A549 treated with AZD9567 at 1 μM for 4 hours (cell line): ENCODE data around the gene AJM1. TPM values are rescaled to one million over a fixed set of nuclear protein-coding genes. Genes with fewer than 3 reads are reported as not detected.

ENCODE experiments used
- total RNA-seq: library from RNA; stranded (reverse); fragments of 200-300 nt; extraction: Qiagen RNA extraction; gene quantifications from 5 replicates; pipeline ENCODE4 v1.2.3, GENCODE V29; 2022; ENCODE audit not compliant: insufficient read depth

The AJM1 gene
- 1.9 to 5.0 TPM (median 4.5 TPM) in 5 replicates for total RNA-seq

DNA sequence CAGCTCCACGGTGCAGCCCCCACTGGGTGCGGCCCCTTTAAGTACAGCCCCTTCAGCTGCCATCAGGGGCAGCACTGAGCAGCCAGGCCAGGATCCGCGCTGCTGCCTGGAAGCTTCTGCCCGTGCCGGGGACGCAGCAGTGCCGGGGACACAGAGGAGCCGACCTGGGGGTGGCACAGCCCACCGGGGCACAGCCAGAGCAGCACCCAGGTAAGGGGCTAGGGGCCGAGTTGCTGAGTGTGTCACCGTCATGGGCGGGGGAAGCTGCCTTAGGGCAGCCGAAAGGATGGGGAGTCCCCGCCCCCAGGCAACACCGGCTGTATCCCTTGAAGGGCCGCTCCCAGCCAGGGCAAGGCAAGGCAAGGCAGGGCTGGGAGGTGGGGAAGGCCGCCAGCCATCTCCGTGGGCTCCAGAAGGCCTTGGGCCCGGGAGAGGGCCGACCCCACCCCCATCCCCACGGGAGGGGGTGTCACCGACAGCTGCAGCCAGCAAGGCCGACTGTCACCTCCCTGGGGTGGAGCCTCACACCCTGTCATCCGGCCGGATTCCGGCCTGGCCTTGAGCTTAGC, at the start of gene AJM1:
Gene AJM1 (plus strand): TSS at position 99 of the 569 bp plus-strand sequence. CDS start 1,937 bp downstream, outside the sequence.

GRCh38 chr9:136796238-136796774, 46.0 kb upstream of the AJM1 start, which contains the start of gene CCDC183:
CCDC183 (plus strand) TSS chr9:136796338; CDS start chr9:136796398, 60 bp downstream.

DNA sequence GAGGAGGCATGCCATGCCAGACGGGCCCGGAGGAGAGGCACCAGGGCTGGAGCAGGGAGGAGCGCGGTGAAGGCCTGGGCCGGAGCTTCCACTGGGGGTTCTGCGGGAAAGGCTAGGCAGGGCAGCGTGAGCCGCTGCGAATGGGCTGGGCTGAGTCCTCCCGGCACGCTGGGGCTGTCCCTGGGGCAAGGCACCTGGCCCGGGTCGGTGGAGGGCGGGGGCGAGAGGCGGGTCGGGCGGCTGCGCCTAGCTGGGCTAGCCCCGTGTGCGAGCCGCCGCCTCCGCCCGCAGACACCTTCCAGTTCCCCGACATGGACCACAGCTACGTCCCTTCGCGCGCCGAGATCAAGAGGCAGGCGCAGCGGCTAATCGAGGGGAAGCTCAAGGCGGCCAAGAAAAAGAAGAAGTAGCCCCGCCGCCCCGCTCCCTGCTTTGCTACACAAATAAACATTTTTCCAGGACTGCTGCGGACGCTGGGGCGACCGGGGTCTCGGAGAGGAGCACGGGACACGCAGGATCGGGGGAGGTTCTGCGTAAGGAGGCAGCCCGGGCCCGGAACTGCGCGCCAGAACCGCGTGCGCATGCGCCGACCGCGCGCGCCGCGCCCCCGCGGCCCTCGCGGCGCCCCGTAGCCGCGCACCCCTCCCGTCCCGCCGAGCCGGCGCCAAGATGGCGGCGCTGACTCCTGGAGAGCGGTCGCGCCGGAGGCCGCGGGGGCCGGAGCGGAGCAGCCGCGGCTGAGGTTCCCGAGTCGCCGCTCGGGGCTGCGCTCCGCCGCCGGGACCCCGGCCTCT, 34.8 kb upstream of the AJM1 start, which contains the start of gene RABL6:
Gene RABL6 (plus strand): TSS at position 668 of the 794 bp plus-strand sequence. CDS start 249 bp downstream, outside the sequence.

DNA sequence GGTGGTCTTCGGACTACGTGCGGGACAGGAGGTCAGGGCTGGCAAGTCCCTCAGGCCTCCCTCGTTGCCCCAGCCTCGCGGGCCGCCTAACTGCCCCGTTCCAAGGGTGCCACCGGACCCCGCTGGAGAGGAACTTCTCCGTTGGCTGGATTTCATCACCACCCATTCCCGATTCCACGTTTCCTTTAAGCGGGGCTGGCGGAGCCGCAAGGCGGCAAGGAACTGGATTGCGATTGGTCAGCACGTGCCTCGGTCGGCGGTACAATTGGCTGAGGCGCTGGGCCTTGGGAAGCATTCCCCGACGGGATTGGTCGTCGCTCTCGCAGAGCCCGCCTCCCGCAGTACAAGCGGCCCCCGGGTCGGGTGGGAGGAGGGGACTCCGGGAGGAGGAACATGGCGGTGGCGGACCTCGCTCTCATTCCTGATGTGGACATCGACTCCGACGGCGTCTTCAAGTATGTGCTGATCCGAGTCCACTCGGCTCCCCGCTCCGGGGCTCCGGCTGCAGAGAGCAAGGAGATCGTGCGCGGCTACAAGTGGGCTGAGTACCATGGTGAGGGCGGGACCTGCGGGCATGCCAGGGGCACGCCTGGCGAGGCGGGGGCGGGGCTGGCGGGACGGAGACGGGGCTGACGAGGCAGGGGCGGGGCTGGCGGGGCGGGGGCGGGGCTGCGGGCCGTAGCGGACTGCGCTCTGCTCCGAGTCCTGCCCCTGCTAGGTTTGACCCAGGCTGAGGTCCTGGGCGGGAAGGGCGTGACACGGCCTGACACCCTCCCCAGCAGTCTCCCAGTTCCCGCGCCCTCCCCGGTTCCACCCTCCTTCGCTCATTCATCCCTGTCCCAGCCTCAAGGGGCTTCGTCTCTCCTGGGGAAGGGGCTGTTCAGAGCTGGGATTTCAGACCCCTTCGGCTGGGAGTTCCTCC, 7.0 kb downstream of the AJM1 start, which contains the start of gene PHPT1:
Gene PHPT1 (plus strand): TSS at position 372 of the 922 bp plus-strand sequence. CDS start 22 bp downstream, at position 394.

GRCh38 chr9:136851941-136852663, 9.8 kb downstream of the AJM1 start, which contains the start of gene MAMDC4:
MAMDC4 (plus strand) TSS chr9:136852346; CDS start chr9:136852417, 71 bp downstream.

GRCh38 chr9:136885950-136886578, 43.8 kb downstream of the AJM1 start, which contains the start of gene TRAF2:
TRAF2 (plus strand) TSS chr9:136886516; CDS start chr9:136898741, 12,225 bp downstream.

Other genes starting within 250 kb of the AJM1 start
- gene EGFL7, start 179.6 kb upstream of the AJM1 start, total RNA-seq: 37.1 to 59.8 TPM (median 58.8 TPM) in 5 replicates
- 64.9 to 105 TPM (median 101 TPM) in 5 replicates for gene AGPAT2, start 155.0 kb upstream of the AJM1 start, total RNA-seq
- 3.7 to 8.1 TPM (median 7.0 TPM) in 5 replicates for gene DIPK1B, start 129.9 kb upstream of the AJM1 start, total RNA-seq
- not detected in 5 replicates for gene LCN10, start 99.5 kb upstream of the AJM1 start, total RNA-seq
- not detected in 5 replicates for gene LCN6, start 94.0 kb upstream of the AJM1 start, total RNA-seq
- gene LCN8, start 84.2 kb upstream of the AJM1 start, total RNA-seq: not detected in 5 replicates
- 0.05 to 0.08 TPM (median 0.05 TPM) in 3 of 5 replicates, not detected in the others for gene LCN15, start 78.0 kb upstream of the AJM1 start, total RNA-seq
- gene TMEM141, start 51.1 kb upstream of the AJM1 start, total RNA-seq: 58.2 to 81.2 TPM (median 76.7 TPM) in 5 replicates
- gene CCDC183, start 46.1 kb upstream of the AJM1 start, total RNA-seq: 0.39 to 0.89 TPM (median 0.44 TPM) in 4 of 5 replicates, not detected in the other
- gene RABL6, start 34.5 kb upstream of the AJM1 start, total RNA-seq: 56.0 to 85.9 TPM (median 80.1 TPM) in 5 replicates
- 301 to 333 TPM (median 305 TPM) in 5 replicates for gene PHPT1, start 6.9 kb downstream of the AJM1 start, total RNA-seq
- gene MAMDC4, start 9.9 kb downstream of the AJM1 start, total RNA-seq: 3.8 to 5.7 TPM (median 4.6 TPM) in 5 replicates
- 355 to 516 TPM (median 465 TPM) in 5 replicates for gene EDF1, start 23.8 kb downstream of the AJM1 start, total RNA-seq
- gene TRAF2, start 44.0 kb downstream of the AJM1 start, total RNA-seq: 28.1 to 60.7 TPM (median 48.5 TPM) in 5 replicates
- gene FBXW5, start 102.3 kb downstream of the AJM1 start, total RNA-seq: 62.3 to 108 TPM (median 104 TPM) in 5 replicates
- 1.0 to 1.7 TPM (median 1.3 TPM) in 4 of 5 replicates, not detected in the other for gene C8G, start 102.8 kb downstream of the AJM1 start, total RNA-seq
- 1.3 to 2.0 TPM (median 1.6 TPM) in 4 of 5 replicates, not detected in the other for gene LCN12, start 109.8 kb downstream of the AJM1 start, total RNA-seq
- 0.14 to 0.73 TPM (median 0.66 TPM) in 4 of 5 replicates, not detected in the other for gene PTGDS, start 135.0 kb downstream of the AJM1 start, total RNA-seq
- 0.02 to 0.14 TPM (median 0.10 TPM) in 4 of 5 replicates, not detected in the other for gene LCNL1, start 140.5 kb downstream of the AJM1 start, total RNA-seq
- gene PAXX, start 149.9 kb downstream of the AJM1 start, total RNA-seq: 24.8 to 86.1 TPM (median 80.8 TPM) in 5 replicates
- 4.0 to 4.9 TPM (median 4.4 TPM) in 4 of 5 replicates, not detected in the other for gene CLIC3, start 154.1 kb downstream of the AJM1 start, total RNA-seq
- gene ABCA2, start 185.8 kb downstream of the AJM1 start, total RNA-seq: 20.0 to 29.5 TPM (median 27.5 TPM) in 5 replicates
- gene FUT7, start 189.6 kb downstream of the AJM1 start, total RNA-seq: 0.03 to 0.09 TPM (median 0.03 TPM) in 4 of 5 replicates, not detected in the other
- 49.4 to 88.3 TPM (median 87.7 TPM) in 5 replicates for gene NPDC1, start 203.7 kb downstream of the AJM1 start, total RNA-seq
- 1.4 to 3.0 TPM (median 2.6 TPM) in 5 replicates for gene ENTPD2, start 211.6 kb downstream of the AJM1 start, total RNA-seq
- 14.9 to 28.4 TPM (median 24.6 TPM) in 5 replicates for gene SAPCD2, start 228.1 kb downstream of the AJM1 start, total RNA-seq
- 9.8 to 16.4 TPM (median 11.7 TPM) in 5 replicates for gene UAP1L1, start 235.0 kb downstream of the AJM1 start, total RNA-seq
- gene MAN1B1, start 244.5 kb downstream of the AJM1 start, total RNA-seq: 40.8 to 56.5 TPM (median 52.7 TPM) in 5 replicates